ENCODE measurements around the gene NUTM1. TPM values are rescaled to one million over a fixed set of nuclear protein-coding genes. Genes with fewer than 3 reads are reported as not detected.

Gene NUTM1
- total RNA-seq, result not detected in 2 replicates
- 0.01 TPM for polyA plus RNA-seq (2012)

- DNase-seq (ENCODE audit: low read depth), result peak; percentile 92
Observed at GRCh38 chr15:34342737-34343575, at the start of gene NUTM1, which contains the start of gene NOP10. TSS of gene NUTM1 (plus strand) at chr15:34343315. CDS start at chr15:34343697, 382 bp downstream. TSS of gene NOP10 (minus strand) at chr15:34343136. CDS start at chr15:34343073, 63 bp downstream.

GRCh38 chr15:34297059-34297458 is 46.1 kb upstream of the NUTM1 start:
- peak; percentile 17 for DNase-seq (ENCODE audit: low read depth)

- no peak for DNase-seq (ENCODE audit: low read depth)
Observed at GRCh38 chr15:34301058-34301457, 42.1 kb upstream of the NUTM1 start.

- no peak for DNase-seq (ENCODE audit: low read depth)
Observed at GRCh38 chr15:34304613-34305012, 38.5 kb upstream of the NUTM1 start.

- DNase-seq (ENCODE audit: low read depth), result no peak
Observed at GRCh38 chr15:34311563-34311962, 31.6 kb upstream of the NUTM1 start.

GRCh38 chr15:34314491-34315490 is 28.3 kb upstream of the NUTM1 start:
- DNase-seq (ENCODE audit: low read depth), result no peak

- peak; percentile 57 for DNase-seq (ENCODE audit: low read depth)
Observed at GRCh38 chr15:34318277-34319079, 24.6 kb upstream of the NUTM1 start.

- no peak for DNase-seq (ENCODE audit: low read depth)
Observed at GRCh38 chr15:34323217-34323616, 19.9 kb upstream of the NUTM1 start.

- DNase-seq (ENCODE audit: low read depth), result no peak
Observed at GRCh38 chr15:34324933-34325332, 18.2 kb upstream of the NUTM1 start.

- no peak for DNase-seq (ENCODE audit: low read depth)
Observed at GRCh38 chr15:34325368-34325767, 17.7 kb upstream of the NUTM1 start.

- DNase-seq (ENCODE audit: low read depth), result no peak
Observed at GRCh38 chr15:34327906-34328305, 15.2 kb upstream of the NUTM1 start.

- DNase-seq (ENCODE audit: low read depth), result no peak
Observed at GRCh38 chr15:34329006-34329405, 14.1 kb upstream of the NUTM1 start.

- DNase-seq (ENCODE audit: low read depth), result no peak
Observed at GRCh38 chr15:34330279-34330678, 12.8 kb upstream of the NUTM1 start.

- no peak for DNase-seq (ENCODE audit: low read depth)
Observed at GRCh38 chr15:34331809-34332208, 11.3 kb upstream of the NUTM1 start.

- DNase-seq (ENCODE audit: low read depth), result no peak
Observed at GRCh38 chr15:34332553-34333120, 10.5 kb upstream of the NUTM1 start.

- DNase-seq (ENCODE audit: low read depth), result no peak
Observed at GRCh38 chr15:34334672-34335071, 8.4 kb upstream of the NUTM1 start.

- no peak for DNase-seq (ENCODE audit: low read depth)
Observed at GRCh38 chr15:34335176-34336032, 7.7 kb upstream of the NUTM1 start.

- DNase-seq (ENCODE audit: low read depth), result no peak
Observed at GRCh38 chr15:34336231-34336990, 6.7 kb upstream of the NUTM1 start.
